Measurements from ENCODE around the gene SASH3.

SASH3 gene

GRCh38 chrX:129760155-129760554 lies 19.6 kb upstream of the SASH3 start:
- FAIRE-seq: no peak

GRCh38 chrX:129760981-129761380 lies 18.8 kb upstream of the SASH3 start:
- FAIRE-seq: no peak

GRCh38 chrX:129761596-129761995 lies 18.2 kb upstream of the SASH3 start:
- no peak for FAIRE-seq

GRCh38 chrX:129762448-129762847 lies 17.3 kb upstream of the SASH3 start:
- no peak for FAIRE-seq

- FAIRE-seq: no peak
These were observed 16.1 kb upstream of the SASH3 start for GRCh38 chrX:129763666-129764065.

GRCh38 chrX:129768186-129768585 lies 11.6 kb upstream of the SASH3 start:
- FAIRE-seq: no peak

- FAIRE-seq: no peak
These were observed 10.9 kb upstream of the SASH3 start for GRCh38 chrX:129768586-129769466.

GRCh38 chrX:129769467-129770154 lies 10.1 kb upstream of the SASH3 start:
- FAIRE-seq: no peak

- FAIRE-seq: no peak
These were observed 8.3 kb upstream of the SASH3 start for GRCh38 chrX:129771266-129771995.

- no peak for FAIRE-seq
These were observed 6.8 kb upstream of the SASH3 start for GRCh38 chrX:129772796-129773431.

- no peak for FAIRE-seq
These were observed 5.9 kb upstream of the SASH3 start for GRCh38 chrX:129773649-129774458.

- FAIRE-seq: no peak
These were observed 2.3 kb upstream of the SASH3 start for GRCh38 chrX:129777218-129778030.

GRCh38 chrX:129779086-129779672 lies 570 bp upstream of the SASH3 start:
- no peak for FAIRE-seq

- FAIRE-seq: no peak
These were observed 824 bp downstream of the SASH3 start for GRCh38 chrX:129780441-129781105.

- no peak for FAIRE-seq
These were observed 1.5 kb downstream of the SASH3 start for GRCh38 chrX:129781134-129781672.

- FAIRE-seq: no peak
These were observed 2.1 kb downstream of the SASH3 start for GRCh38 chrX:129781680-129782495.

GRCh38 chrX:129782706-129783105 lies 3.0 kb downstream of the SASH3 start:
- FAIRE-seq: no peak

GRCh38 chrX:129783291-129783713 lies 3.6 kb downstream of the SASH3 start:
- FAIRE-seq: no peak

GRCh38 chrX:129784371-129784770 lies 4.6 kb downstream of the SASH3 start:
- FAIRE-seq: no peak

Data from TTC549 (cell line).